ENCODE results near the gene LCN15.

The LCN15 gene

DNA sequence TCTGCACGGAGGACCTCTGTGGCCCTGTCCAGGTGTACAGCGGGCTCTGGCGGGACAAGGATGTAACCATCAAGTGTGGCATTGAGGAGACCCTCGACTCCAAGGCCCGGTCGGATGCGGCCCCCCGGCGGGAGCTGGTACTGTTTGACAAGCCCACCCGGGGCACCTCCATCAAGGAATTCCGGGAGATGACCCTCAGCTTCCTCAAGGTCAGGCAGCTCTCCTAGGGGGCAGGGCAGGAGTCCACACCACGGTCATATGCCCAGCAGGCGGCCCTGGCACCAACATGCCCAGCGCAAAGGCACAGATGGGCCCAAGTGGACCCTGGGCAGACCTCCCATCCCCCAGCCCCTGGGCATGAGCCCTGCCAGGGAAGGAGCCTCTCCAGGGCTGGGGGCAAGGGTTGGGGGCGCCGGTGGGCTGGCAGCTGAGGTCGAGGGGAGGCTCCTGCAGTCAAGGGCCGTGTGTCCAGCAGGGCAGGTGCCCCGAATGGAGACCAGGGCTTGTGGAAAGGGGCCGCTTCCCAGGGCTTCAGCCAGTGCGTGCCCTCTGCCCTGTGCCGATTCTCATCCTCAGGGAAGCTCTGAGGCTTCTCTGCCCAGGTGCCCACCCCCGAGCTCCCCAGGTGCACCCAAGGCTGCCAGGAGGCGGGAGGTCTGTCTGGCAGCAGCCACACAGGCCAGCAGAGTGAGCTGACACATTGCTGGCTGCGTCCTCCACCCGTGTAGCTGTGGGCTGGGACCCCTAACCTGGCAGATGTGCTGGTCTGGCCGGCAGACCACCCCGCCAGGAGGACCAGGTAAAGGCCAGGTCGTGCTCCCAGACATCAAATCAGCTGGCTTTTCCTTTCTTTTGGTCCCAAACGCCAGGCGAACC, 42.0 kb downstream of the LCN15 start:
- Histone ChIP-seq H3K18ac (ENCODE audit: low read length) (no peak overlapping the region), H3K4me2 (ENCODE audit: low read length) (no peak overlapping the region), H3K4me3 (ENCODE audit: low read length) (no peak overlapping the region), H3K9ac (ENCODE audit: low read length) (no peak overlapping the region), H4K8ac (ENCODE audit: low read depth, low read length) (no peak overlapping the region), H3K27me3 (ENCODE audit: insufficient read depth, low read length, poor library complexity) (no peaks in the 10 kb centered on the region), H3K4me1 (ENCODE audit: control insufficient read depth, low read depth, low read length) (peaks cover 3% of the 10 kb centered on the region), H3K27ac (ENCODE audit: low read depth, low read length) (no peak overlapping the region), H3K36me3 (ENCODE audit: control insufficient read depth, insufficient read depth, low read length) (peaks cover 14% of the 10 kb centered on the region), H4K5ac (ENCODE audit: low read length) (no peak overlapping the region), H3K4ac (ENCODE audit: low read depth, low read length) (no peak overlapping the region), H3K79me1 (ENCODE audit: low read length) (peaks cover 15% of the 10 kb centered on the region), H3K56ac (ENCODE audit: low read length) (no peak overlapping the region), H3K79me2 (ENCODE audit: control insufficient read depth, insufficient read depth, low read length) (peaks cover 21% of the 10 kb centered on the region), H2BK5ac (ENCODE audit: low read length) (no peak overlapping the region), H2BK120ac (ENCODE audit: low read depth, low read length) (no peak overlapping the region), H2AK5ac (ENCODE audit: low read length) (no peak overlapping the region), H3K23ac (ENCODE audit: low read length) (no peak overlapping the region), H2BK15ac (replicated peaks; ENCODE audit: low read depth) (no peak overlapping the region)
- no CpG with 5 or more reads among the region's 31 CpGs for WGBS (ENCODE audit: extremely low coverage, insufficient coverage, low lambda C conversion rate)
- no peak for DNase-seq

DNA sequence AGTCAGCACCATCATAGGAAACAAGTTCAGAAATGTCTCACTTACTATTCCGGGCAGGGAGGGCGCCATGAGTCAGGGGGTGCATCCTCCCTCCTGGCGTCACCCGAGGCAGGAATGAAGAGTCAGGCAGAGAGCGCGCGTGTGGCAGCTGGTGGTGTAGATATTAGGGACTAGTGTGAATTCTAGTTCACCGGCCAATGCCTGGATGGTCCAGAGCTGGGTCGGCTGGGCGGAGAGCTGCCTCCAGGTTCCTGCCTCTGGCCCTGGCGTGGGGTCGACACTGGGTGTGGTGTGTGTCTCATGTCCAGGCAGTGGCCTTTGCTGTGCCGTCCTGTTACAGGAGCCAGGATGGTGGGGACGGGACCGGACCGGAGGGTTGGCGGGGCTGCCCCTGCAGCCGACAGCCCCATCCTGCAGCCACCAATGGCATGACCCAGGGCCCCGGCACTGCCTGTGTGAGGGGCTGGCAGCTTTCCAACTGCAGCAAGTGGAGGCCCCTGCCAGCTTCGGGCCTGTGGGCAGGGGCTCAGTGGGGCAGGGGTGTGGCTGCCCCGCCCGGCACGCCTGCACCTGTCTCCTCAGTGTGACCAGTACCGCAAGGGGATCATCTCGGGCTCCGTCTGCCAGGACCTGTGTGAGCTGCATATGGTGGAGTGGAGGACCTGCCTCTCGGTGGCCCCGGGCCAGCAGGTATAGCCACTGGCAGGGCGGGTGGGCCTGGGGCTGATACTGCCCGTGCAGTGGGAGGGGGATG, 42.8 kb downstream of the LCN15 start:
- H3K36me3 ChIP-seq (ENCODE audit: control insufficient read depth, insufficient read depth, low read length): peaks cover 14% of the 10 kb centered on the region
- no peak overlapping the region for H3K27ac ChIP-seq (ENCODE audit: low read depth, low read length)
- H3K18ac ChIP-seq (ENCODE audit: low read length): no peak overlapping the region
- H3K9ac ChIP-seq (ENCODE audit: low read length): no peak overlapping the region
- no peak overlapping the region for H4K8ac ChIP-seq (ENCODE audit: low read depth, low read length)
- H3K4me2 ChIP-seq (ENCODE audit: low read length): no peak overlapping the region
- H4K5ac ChIP-seq (ENCODE audit: low read length): no peak overlapping the region
- H2AK5ac ChIP-seq (ENCODE audit: low read length): no peak overlapping the region
- H3K56ac ChIP-seq (ENCODE audit: low read length): no peak overlapping the region
- no peaks in the 10 kb centered on the region for H3K27me3 ChIP-seq (ENCODE audit: insufficient read depth, low read length, poor library complexity)
- H2BK120ac ChIP-seq (ENCODE audit: low read depth, low read length): no peak overlapping the region
- peaks cover 13% of the 10 kb centered on the region for H3K79me1 ChIP-seq (ENCODE audit: low read length)
- H2BK5ac ChIP-seq (ENCODE audit: low read length): no peak overlapping the region
- no peak overlapping the region for H3K4me3 ChIP-seq (ENCODE audit: low read length)
- H3K23ac ChIP-seq (ENCODE audit: low read length): no peak overlapping the region
- H2BK15ac ChIP-seq (replicated peaks; ENCODE audit: low read depth): no peak overlapping the region
- peaks cover 3% of the 10 kb centered on the region for H3K4me1 ChIP-seq (ENCODE audit: control insufficient read depth, low read depth, low read length)
- peaks cover 13% of the 10 kb centered on the region for H3K79me2 ChIP-seq (ENCODE audit: control insufficient read depth, insufficient read depth, low read length)
- WGBS (ENCODE audit: extremely low coverage, insufficient coverage, low lambda C conversion rate): no CpG with 5 or more reads among the region's 30 CpGs
- no peak overlapping the region for H3K4ac ChIP-seq (ENCODE audit: low read depth, low read length)
- no peak for DNase-seq

DNA sequence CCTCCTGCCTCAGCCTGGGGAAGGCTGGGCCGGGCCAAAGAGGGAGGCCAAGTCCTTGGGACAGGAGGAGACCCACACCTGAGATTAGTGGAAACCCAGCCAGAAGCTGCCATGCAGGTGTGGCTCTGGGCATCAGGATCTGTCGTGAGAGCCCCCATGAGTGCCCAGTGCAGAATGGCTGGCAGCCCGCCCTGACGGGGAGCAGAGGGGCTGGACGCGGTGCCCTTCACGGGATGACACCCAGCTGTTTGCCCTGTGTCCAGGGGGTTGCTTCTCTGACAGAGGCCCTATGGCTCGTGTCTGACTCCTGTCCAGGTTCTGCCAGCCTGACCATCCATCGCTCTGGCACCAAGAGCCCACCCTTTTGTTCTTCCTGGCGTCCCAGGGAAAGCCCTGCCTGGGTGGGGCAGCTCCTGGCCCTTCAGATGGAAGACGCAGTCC, 43.4 kb downstream of the LCN15 start:
- Histone ChIP-seq H3K18ac (ENCODE audit: low read length) (no peak overlapping the region), H3K23ac (ENCODE audit: low read length) (no peak overlapping the region), H2AK5ac (ENCODE audit: low read length) (no peak overlapping the region), H3K9ac (ENCODE audit: low read length) (no peak overlapping the region), H3K4ac (ENCODE audit: low read depth, low read length) (no peak overlapping the region), H3K79me2 (ENCODE audit: control insufficient read depth, insufficient read depth, low read length) (peaks cover 7% of the 10 kb centered on the region), H3K36me3 (ENCODE audit: control insufficient read depth, insufficient read depth, low read length) (peaks cover 10% of the 10 kb centered on the region), H4K8ac (ENCODE audit: low read depth, low read length) (no peak overlapping the region), H2BK120ac (ENCODE audit: low read depth, low read length) (no peak overlapping the region), H3K4me2 (ENCODE audit: low read length) (no peak overlapping the region), H2BK15ac (replicated peaks; ENCODE audit: low read depth) (no peak overlapping the region), H3K27me3 (ENCODE audit: insufficient read depth, low read length, poor library complexity) (no peaks in the 10 kb centered on the region), H2BK5ac (ENCODE audit: low read length) (no peak overlapping the region), H3K56ac (ENCODE audit: low read length) (no peak overlapping the region), H3K79me1 (ENCODE audit: low read length) (peaks cover 7% of the 10 kb centered on the region), H4K5ac (ENCODE audit: low read length) (no peak overlapping the region), H3K4me3 (ENCODE audit: low read length) (no peak overlapping the region), H3K27ac (ENCODE audit: low read depth, low read length) (no peak overlapping the region), H3K4me1 (ENCODE audit: control insufficient read depth, low read depth, low read length) (peaks cover 2% of the 10 kb centered on the region)
- WGBS (ENCODE audit: extremely low coverage, insufficient coverage, low lambda C conversion rate): no CpG with 5 or more reads among the region's 11 CpGs
- DNase-seq: no peak

DNA sequence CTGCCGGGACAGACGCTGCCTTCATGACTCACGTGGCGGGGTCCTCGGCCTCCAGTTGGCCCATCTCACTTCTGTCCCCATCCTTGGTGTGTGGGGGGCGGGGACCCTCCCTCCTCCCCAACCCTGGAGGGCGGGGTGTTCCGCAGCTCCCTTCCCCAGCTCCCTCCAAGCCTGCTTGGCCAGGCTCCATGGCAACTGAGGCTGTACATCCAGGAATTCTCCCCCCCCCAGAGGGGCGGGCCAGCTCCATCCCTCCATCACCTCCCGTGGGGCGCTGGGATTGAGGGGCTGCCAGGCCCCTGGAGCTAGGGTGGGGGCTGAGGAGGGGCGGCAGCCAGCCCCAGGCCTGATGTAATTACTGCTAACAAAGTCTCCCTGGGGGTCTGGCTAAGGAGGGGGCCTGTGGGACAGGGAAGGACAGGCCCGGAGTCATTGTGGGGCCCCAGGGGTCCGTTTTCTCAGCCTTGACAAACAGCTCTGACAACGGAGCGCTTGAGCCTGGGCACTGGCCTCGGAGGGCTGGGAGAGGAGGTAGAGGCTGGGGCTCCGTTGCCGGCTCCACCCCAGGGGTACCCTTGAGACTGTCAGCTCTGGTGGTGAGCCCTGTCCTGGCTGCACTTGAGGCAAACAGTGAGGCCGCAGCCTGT, 43.9 kb downstream of the LCN15 start:
- H4K8ac ChIP-seq (ENCODE audit: low read depth, low read length): no peak overlapping the region
- H3K9ac ChIP-seq (ENCODE audit: low read length): no peak overlapping the region
- no CpG with 5 or more reads among the region's 20 CpGs for WGBS (ENCODE audit: extremely low coverage, insufficient coverage, low lambda C conversion rate)
- H2AK5ac ChIP-seq (ENCODE audit: low read length): no peak overlapping the region
- no peak overlapping the region for H2BK120ac ChIP-seq (ENCODE audit: low read depth, low read length)
- no peak overlapping the region for H3K4ac ChIP-seq (ENCODE audit: low read depth, low read length)
- H3K18ac ChIP-seq (ENCODE audit: low read length): no peak overlapping the region
- peaks cover 6% of the 10 kb centered on the region for H3K36me3 ChIP-seq (ENCODE audit: control insufficient read depth, insufficient read depth, low read length)
- H3K4me1 ChIP-seq (ENCODE audit: control insufficient read depth, low read depth, low read length): no peaks in the 10 kb centered on the region
- H3K4me3 ChIP-seq (ENCODE audit: low read length): no peak overlapping the region
- no peak overlapping the region for H3K56ac ChIP-seq (ENCODE audit: low read length)
- no peak overlapping the region for H2BK5ac ChIP-seq (ENCODE audit: low read length)
- no peak overlapping the region for H3K23ac ChIP-seq (ENCODE audit: low read length)
- H3K27ac ChIP-seq (ENCODE audit: low read depth, low read length): no peak overlapping the region
- H3K4me2 ChIP-seq (ENCODE audit: low read length): no peak overlapping the region
- DNase-seq: no peak
- H3K27me3 ChIP-seq (ENCODE audit: insufficient read depth, low read length, poor library complexity): no peaks in the 10 kb centered on the region
- no peak overlapping the region for H4K5ac ChIP-seq (ENCODE audit: low read length)
- peaks cover 1% of the 10 kb centered on the region for H3K79me2 ChIP-seq (ENCODE audit: control insufficient read depth, insufficient read depth, low read length)
- H3K79me1 ChIP-seq (ENCODE audit: low read length): peaks cover 2% of the 10 kb centered on the region
- H2BK15ac ChIP-seq (replicated peaks; ENCODE audit: low read depth): no peak overlapping the region

DNA sequence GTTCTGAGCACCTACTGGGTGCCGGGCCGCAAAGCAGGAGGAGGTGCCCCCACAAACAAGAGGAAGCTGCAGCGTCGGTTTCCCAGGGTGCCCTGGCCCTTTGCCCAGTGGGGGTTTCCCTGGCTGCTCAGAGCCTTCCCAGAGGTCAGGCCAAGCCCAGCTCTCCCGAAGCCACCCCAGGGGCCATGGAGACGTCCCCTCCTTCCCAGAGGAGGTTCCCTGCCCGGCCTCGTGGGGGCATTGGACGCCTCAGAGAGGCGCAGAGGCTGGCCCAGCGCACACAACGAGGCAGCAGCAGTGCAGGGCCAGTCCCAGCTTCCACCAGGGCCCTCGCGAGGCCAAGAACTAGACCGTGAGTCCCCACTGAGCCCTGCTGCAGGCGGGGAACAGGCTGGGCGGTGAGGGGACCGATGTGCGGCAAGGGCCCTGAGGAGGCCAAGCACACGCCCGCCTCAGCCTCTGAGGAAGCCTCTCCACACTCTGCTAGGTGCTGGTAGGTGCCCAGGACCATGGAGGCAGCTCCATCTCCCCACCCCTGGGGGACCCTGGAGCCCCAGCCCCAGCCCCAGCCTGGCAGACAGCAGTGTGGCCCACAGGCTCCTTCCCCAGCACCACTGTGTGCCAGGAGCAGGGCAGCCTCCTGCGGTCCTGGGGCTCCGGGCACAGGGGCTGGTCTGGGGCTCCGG, 45.0 kb downstream of the LCN15 start:
- no peak overlapping the region for H2BK15ac ChIP-seq (replicated peaks; ENCODE audit: low read depth)
- no CpG with 5 or more reads among the region's 24 CpGs for WGBS (ENCODE audit: extremely low coverage, insufficient coverage, low lambda C conversion rate)
- no peak overlapping the region for H3K18ac ChIP-seq (ENCODE audit: low read length)
- H3K56ac ChIP-seq (ENCODE audit: low read length): no peak overlapping the region
- H4K5ac ChIP-seq (ENCODE audit: low read length): no peak overlapping the region
- peaks cover 5% of the 10 kb centered on the region for H3K36me3 ChIP-seq (ENCODE audit: control insufficient read depth, insufficient read depth, low read length)
- no peak overlapping the region for H3K23ac ChIP-seq (ENCODE audit: low read length)
- H3K4me1 ChIP-seq (ENCODE audit: control insufficient read depth, low read depth, low read length): no peaks in the 10 kb centered on the region
- no peak overlapping the region for H3K4me2 ChIP-seq (ENCODE audit: low read length)
- no peaks in the 10 kb centered on the region for H3K79me2 ChIP-seq (ENCODE audit: control insufficient read depth, insufficient read depth, low read length)
- H2BK120ac ChIP-seq (ENCODE audit: low read depth, low read length): no peak overlapping the region
- DNase-seq: no peak
- no peak overlapping the region for H3K4me3 ChIP-seq (ENCODE audit: low read length)
- no peak overlapping the region for H2AK5ac ChIP-seq (ENCODE audit: low read length)
- H4K8ac ChIP-seq (ENCODE audit: low read depth, low read length): no peak overlapping the region
- no peak overlapping the region for H3K9ac ChIP-seq (ENCODE audit: low read length)
- no peak overlapping the region for H2BK5ac ChIP-seq (ENCODE audit: low read length)
- H3K4ac ChIP-seq (ENCODE audit: low read depth, low read length): no peak overlapping the region
- H3K79me1 ChIP-seq (ENCODE audit: low read length): peaks cover 2% of the 10 kb centered on the region
- H3K27me3 ChIP-seq (ENCODE audit: insufficient read depth, low read length, poor library complexity): no peaks in the 10 kb centered on the region
- H3K27ac ChIP-seq (ENCODE audit: low read depth, low read length): no peak overlapping the region

Measured in mesendoderm (in vitro differentiated cells).